Progenitor cell of endocrine pancreas (in vitro differentiated cells): Measurements from ENCODE around the gene MT1M. TPM values are rescaled to one million over a fixed set of nuclear protein-coding genes. Genes with fewer than 3 reads are reported as not detected.
A peak's percentile ranks its signal among the peaks of the same experiment; 100 is the strongest.
"Not testable (repeated sequence)": the region's sequence is repeated elsewhere in the genome, so short reads cannot be mapped to it uniquely, and the experiment has no call there.

Experiments
- DNase-seq: peaks from one replicate; pipeline ENCODE4 v3.0.0; 2021; ENCODE audit warnings: low spot score; ENCODE audit not compliant: unreplicated experiment
- H3K27ac Mint-ChIP-seq: 2 replicates; pipeline ENCODE4 v1.8.0; 2021; ENCODE audit warnings: mild to moderate bottlenecking, moderate library complexity, mixed read lengths
- H3K27me3 Mint-ChIP-seq: 2 replicates; pipeline ENCODE4 v1.8.0; 2021; ENCODE audit warnings: mixed read lengths
- H3K36me3 Mint-ChIP-seq: 2 replicates; pipeline ENCODE4 v1.8.0; 2022; ENCODE audit warnings: mixed read lengths; ENCODE audit not compliant: insufficient read depth
- H3K4me1 Mint-ChIP-seq: 2 replicates; pipeline ENCODE4 v1.8.0; 2021; ENCODE audit warnings: low read depth, mixed read lengths
- H3K4me3 Mint-ChIP-seq: 2 replicates; pipeline ENCODE4 v1.8.0; 2021; ENCODE audit warnings: low read depth, mild to moderate bottlenecking, moderate library complexity, mixed read lengths
- H3K9me3 Mint-ChIP-seq: 2 replicates; pipeline ENCODE4 v1.8.0; 2021; ENCODE audit warnings: low read depth, mixed read lengths
- long read RNA-seq: library from polyadenylated mRNA; unstranded; transcript quantifications from one replicate; pipeline ENCODE4 v2.0.0, GENCODE V29; 2020
- total RNA-seq: library from RNA; stranded (reverse); gene quantifications from 2 replicates; pipeline ENCODE4 v1.2.1, GENCODE V29; 2021
- TF ChIP-seq, protein P1 (sequence below): fragments of 200-600 bp; sonication (generic); IDR thresholded peaks from one replicate; pipeline ENCODE4 v1.5.0; 2021; ENCODE audit warnings: antibody characterized with exemption, mild to moderate bottlenecking; ENCODE audit not compliant: unreplicated experiment

The MT1M gene
- total RNA-seq = not detected in 2 replicates
- long read RNA-seq = 0 reads

GRCh38 chr16:56632156-56632847, at the start of gene MT1M:
MT1M (plus strand) TSS chr16:56632659; CDS start chr16:56632732, 73 bp downstream.
- H3K36me3 Mint-ChIP-seq = no peaks in the 10 kb centered on the region
- TF ChIP-seq, protein P1, sequence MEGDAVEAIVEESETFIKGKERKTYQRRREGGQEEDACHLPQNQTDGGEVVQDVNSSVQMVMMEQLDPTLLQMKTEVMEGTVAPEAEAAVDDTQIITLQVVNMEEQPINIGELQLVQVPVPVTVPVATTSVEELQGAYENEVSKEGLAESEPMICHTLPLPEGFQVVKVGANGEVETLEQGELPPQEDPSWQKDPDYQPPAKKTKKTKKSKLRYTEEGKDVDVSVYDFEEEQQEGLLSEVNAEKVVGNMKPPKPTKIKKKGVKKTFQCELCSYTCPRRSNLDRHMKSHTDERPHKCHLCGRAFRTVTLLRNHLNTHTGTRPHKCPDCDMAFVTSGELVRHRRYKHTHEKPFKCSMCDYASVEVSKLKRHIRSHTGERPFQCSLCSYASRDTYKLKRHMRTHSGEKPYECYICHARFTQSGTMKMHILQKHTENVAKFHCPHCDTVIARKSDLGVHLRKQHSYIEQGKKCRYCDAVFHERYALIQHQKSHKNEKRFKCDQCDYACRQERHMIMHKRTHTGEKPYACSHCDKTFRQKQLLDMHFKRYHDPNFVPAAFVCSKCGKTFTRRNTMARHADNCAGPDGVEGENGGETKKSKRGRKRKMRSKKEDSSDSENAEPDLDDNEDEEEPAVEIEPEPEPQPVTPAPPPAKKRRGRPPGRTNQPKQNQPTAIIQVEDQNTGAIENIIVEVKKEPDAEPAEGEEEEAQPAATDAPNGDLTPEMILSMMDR = no peak
- peak within 1 kb of the TSS; percentile 52 for H3K4me3 Mint-ChIP-seq
- peaks cover 6% of the 10 kb centered on the region for H3K4me1 Mint-ChIP-seq
- H3K27ac Mint-ChIP-seq = no peak within 1 kb of the TSS
- peaks cover 88% of the 10 kb centered on the region for H3K27me3 Mint-ChIP-seq
- DNase-seq = no peak
- H3K9me3 Mint-ChIP-seq = no peaks in the 10 kb centered on the region

DNA sequence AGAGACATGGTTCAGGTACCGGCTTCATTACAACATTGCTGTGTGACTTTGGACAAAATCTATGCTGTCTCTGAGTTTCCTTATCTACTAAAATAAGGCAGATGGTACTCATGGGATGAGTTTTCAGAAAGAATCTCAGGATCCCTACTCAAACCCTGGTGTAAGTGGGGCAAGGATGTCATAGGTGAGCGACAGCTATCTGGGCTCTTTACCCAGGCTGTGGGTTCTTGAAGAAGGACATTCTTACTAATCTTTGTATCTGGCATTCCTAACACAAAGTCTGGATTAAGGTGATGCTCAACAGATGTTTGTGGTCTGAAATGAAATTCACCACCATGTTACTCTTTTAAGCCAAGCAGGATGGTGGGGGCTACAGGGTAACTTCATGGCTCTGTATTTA, 49.5 kb upstream of the MT1M start:
- DNase-seq, H3K9me3 Mint-ChIP-seq, H3K4me3 Mint-ChIP-seq, H3K4me1 Mint-ChIP-seq, H3K27ac Mint-ChIP-seq, H3K36me3 Mint-ChIP-seq: not testable (repeated sequence)
- H3K27me3 Mint-ChIP-seq = peaks cover 65% of the 10 kb centered on the region

GRCh38 chr16:56583351-56584168, 48.9 kb upstream of the MT1M start:
- no peak overlapping the region for H3K4me3 Mint-ChIP-seq
- H3K9me3 Mint-ChIP-seq = no peaks in the 10 kb centered on the region
- no peaks in the 10 kb centered on the region for H3K36me3 Mint-ChIP-seq
- no peak for DNase-seq
- H3K27me3 Mint-ChIP-seq = peaks cover 71% of the 10 kb centered on the region
- TF ChIP-seq, protein P1 = no peak
- peak overlapping the region; percentile 47 for H3K27ac Mint-ChIP-seq
- no peaks in the 10 kb centered on the region for H3K4me1 Mint-ChIP-seq

GRCh38 chr16:56584276-56584675, 48.2 kb upstream of the MT1M start:
- TF ChIP-seq, protein P1 = no peak
- H3K27ac Mint-ChIP-seq = no peak overlapping the region
- peaks cover 77% of the 10 kb centered on the region for H3K27me3 Mint-ChIP-seq
- H3K36me3 Mint-ChIP-seq = no peaks in the 10 kb centered on the region
- H3K4me1 Mint-ChIP-seq = peaks cover 2% of the 10 kb centered on the region
- H3K9me3 Mint-ChIP-seq = no peaks in the 10 kb centered on the region
- no peak overlapping the region for H3K4me3 Mint-ChIP-seq
- DNase-seq = no peak

- TF ChIP-seq, protein P1 = no peak
- Mint-ChIP-seq H3K4me1 (peaks cover 5% of the 10 kb centered on the region), H3K27me3 (peaks cover 98% of the 10 kb centered on the region), H3K4me3 (peak overlapping the region; percentile 54), H3K27ac (no peak overlapping the region), H3K36me3 (no peaks in the 10 kb centered on the region), H3K9me3 (no peaks in the 10 kb centered on the region)
- no peak for DNase-seq
Observed at GRCh38 chr16:56588781-56589140, 43.7 kb upstream of the MT1M start.
